SK-N-SH (cell line): ENCODE data around the gene PRDM5.

ENCODE experiments used
- MAX ChIP-seq: IDR thresholded peaks from 2 replicates; pipeline ENCODE4 v1.4.0; 2012; ENCODE audit warnings: low read depth
- RAD21 ChIP-seq: IDR thresholded peaks from 2 replicates; pipeline ENCODE4 v1.6.1; 2012; ENCODE audit warnings: mild to moderate bottlenecking, low read length

DNA sequence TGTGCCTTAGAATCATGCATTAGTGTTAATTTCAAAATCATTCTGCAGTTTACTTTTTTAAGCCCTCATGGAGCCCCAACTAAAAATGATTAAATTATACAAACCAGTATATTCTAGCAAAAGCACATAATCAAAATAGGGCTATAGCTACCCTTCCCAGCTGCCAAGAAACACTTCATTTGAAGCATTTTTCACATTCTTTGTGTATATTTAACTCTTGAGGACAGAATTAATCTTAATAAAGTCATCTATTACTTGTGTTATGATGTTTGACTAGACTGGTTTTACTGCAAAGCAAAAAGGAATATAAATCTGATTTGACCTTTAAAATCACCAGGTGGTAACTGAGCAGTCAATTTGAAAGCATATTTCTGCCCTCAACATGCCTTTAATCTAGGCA lies 145.1 kb downstream of the PRDM5 start:
- no peak for TF ChIP-seq RAD21
- no peak for TF ChIP-seq MAX
